HG02798 (cell line): ENCODE measurements around the gene EPG5.
A peak's percentile ranks its signal among the peaks of the same experiment; 100 is the strongest.
"Not testable (repeated sequence)": the region's sequence is repeated elsewhere in the genome, so short reads cannot be mapped to it uniquely, and the experiment has no call there.

Experiments
- ATAC-seq: cut with Tn5 transposase; IDR thresholded peaks from one replicate; pipeline ENCODE4 v1.9.1; 2021; ENCODE audit warnings: mild to moderate bottlenecking; ENCODE audit not compliant: unreplicated experiment, poor library complexity

The EPG5 gene, protein sequence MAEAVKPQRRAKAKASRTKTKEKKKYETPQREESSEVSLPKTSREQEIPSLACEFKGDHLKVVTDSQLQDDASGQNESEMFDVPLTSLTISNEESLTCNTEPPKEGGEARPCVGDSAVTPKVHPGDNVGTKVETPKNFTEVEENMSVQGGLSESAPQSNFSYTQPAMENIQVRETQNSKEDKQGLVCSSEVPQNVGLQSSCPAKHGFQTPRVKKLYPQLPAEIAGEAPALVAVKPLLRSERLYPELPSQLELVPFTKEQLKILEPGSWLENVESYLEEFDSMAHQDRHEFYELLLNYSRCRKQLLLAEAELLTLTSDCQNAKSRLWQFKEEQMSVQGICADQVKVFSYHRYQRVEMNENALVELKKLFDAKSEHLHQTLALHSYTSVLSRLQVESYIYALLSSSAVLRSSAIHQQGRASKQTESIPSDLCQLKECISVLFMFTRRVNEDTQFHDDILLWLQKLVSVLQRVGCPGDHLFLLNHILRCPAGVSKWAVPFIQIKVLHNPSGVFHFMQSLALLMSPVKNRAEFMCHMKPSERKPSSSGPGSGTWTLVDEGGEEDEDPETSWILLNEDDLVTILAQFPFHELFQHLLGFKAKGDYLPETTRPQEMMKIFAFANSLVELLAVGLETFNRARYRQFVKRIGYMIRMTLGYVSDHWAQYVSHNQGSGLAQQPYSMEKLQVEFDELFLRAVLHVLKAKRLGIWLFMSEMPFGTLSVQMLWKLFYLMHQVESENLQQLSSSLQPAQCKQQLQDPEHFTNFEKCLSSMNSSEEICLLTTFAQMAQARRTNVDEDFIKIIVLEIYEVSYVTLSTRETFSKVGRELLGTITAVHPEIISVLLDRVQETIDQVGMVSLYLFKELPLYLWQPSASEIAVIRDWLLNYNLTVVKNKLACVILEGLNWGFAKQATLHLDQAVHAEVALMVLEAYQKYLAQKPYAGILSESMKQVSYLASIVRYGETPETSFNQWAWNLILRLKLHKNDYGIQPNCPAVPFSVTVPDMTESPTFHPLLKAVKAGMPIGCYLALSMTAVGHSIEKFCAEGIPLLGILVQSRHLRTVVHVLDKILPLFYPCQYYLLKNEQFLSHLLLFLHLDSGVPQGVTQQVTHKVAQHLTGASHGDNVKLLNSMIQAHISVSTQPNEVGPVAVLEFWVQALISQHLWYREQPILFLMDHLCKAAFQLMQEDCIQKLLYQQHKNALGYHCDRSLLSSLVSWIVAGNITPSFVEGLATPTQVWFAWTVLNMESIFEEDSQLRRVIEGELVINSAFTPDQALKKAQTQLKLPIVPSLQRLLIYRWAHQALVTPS (N-terminal part only)

DNA sequence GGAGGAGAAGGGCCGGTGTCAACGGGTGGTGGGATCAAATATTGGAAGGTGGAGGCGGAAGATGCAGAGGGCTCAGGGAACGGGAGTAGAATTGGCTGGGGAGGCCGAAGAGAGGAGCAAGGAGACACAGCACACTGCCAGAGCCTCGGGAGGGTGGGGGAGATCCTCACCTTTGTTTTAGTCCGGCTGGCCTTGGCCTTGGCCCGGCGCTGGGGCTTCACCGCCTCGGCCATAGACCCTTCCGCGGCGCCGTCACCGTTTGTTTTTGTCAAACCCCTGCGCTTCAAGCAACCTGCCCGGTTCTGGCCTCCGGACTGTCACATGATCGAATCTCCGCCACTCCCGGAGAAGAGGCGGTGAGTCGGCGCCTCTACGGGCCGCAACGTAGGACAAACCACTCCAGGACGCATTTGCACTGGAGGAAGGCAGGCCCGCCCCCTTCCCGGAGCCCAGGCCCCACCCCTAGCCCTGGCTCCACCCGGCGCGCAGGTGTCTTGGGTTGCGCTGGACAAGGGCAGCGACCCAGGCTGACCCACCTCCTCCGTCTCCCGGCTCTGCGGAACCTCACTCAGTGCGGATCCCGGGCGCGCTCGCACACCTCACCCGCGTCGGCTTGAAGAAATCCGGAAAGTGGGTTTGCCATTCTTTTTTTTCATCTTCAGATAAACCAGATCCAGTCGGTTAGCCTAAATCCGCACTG, at the start of gene EPG5:
TSS of gene EPG5 (minus strand) at position 323 of the 700 bp plus-strand sequence. CDS start at position 233, 90 bp downstream.
- ATAC-seq: peak; percentile 98

DNA sequence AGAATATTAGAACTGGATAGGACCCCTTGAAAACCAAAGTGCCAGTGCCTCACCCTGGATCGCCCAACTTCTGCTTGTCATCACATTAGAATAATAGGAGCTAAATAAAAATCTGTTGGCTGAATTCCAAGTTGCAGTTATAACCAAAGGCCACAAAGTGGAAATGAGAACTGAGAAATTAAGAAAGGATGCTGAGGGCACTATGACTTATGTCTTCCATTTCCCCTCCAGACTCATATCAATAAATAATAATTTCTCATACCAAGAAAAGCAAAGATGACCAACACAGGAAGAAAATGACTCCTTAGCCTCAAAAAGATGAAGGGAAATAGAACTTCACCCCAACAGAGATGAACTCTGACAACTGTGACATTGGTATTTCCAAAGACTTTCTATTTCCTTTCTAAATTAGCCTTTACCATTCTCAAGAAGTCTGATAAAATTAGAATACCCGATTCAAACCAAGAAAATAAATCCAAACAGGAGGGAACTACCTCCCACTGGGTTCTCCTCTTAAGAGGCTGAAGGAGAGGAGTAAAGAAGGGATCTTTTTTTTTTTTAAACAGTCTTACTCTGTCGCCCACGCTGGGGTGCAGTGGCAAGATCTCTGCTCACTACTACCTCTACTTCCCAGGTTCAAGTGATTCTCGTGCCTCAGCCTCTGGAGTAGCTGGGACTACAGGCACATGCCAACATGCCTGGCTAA, 46.5 kb upstream of the EPG5 start:
- ATAC-seq: peak; percentile 39

DNA sequence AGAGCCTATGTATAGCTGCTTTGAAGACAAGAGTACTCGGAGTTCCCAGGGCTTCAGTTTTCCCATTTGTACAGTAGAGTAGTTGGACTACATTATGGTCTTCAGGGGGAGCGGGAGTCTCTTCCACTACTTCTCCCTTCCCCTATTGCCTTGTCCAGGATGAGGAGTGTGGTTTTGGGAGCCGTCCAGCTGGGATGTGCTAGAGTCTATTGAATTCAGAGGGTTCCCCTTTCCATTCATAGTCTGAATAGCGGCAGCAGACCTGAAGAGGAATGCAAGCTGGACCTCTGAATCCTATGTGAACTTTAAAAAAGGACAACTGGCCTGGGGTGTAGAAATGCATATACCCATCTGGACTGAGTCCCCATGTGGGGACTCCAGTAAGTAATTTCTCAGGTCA, 43.5 kb upstream of the EPG5 start:
- ATAC-seq: no peak

DNA sequence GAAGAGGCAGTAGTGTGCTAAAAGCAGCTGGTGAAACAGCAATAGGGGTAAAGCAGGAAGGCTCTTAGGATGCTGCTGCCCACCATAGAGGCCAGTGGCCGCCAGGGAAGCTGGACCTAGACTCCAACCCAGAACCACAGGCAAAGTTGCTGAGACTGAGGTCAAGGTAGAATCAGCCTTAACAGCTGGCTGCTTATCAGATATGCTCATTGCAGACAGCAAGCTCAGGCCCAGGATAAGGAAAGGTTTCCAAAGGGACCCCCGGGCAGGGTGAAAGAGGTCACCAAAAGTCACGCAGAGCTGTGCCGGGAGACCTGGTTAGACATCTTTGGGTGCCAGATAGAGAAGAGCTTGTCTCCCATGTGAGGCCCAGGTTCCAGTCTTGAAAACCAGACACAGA, 42.9 kb upstream of the EPG5 start:
- no peak for ATAC-seq

DNA sequence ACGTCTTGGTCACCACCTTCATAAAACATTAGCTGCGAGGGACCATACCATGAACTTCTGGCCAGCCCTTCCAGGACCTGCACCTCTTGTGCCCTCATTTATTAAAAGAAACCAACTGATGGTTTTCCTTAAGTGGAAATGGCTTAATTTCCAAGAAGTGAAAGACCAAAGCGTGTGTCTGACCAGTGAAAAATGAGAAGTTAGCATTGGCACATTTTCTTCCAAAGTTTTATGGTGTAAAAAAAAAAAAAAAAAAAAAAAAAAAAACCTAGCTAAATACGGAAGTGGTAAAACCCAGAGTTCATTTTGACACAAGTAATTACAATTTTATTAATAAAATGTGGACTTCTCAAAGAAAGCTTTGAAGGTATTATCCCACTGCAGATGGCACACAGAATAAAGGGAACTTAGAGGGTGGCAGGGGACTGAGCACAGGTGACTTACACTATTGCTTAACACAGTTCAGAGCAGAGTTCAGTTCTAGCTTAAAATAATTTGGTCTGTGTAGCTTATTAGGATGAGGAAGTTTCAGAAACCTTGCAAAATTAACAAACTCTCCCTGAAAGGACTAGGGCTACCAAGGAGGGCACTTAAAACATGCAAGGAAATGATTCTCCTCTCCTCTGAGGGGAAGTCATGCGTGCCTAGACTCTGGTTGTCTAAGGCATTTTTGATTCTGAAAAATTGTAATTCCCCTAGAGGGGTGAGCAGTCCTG, 42.2 kb upstream of the EPG5 start:
- ATAC-seq: no peak

DNA sequence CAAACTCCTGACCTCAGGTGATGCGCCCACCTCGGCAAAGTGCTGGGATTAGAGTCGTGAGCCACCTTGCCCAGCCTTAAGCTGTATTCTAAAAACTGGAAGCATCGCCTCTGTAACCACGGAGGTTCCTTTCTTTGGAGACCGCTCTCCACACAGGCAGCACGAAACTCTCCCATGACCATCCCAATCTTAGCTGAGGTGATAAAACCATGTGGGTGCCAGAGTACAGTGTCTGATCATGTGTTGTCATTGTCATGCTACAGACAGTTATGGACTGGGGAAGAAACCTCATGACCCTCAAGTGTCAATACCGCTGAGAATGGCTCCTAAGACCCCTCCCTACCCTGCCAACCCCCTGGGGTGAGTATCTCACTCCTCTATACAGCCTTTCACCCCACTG, 41.4 kb upstream of the EPG5 start:
- no peak for ATAC-seq

DNA sequence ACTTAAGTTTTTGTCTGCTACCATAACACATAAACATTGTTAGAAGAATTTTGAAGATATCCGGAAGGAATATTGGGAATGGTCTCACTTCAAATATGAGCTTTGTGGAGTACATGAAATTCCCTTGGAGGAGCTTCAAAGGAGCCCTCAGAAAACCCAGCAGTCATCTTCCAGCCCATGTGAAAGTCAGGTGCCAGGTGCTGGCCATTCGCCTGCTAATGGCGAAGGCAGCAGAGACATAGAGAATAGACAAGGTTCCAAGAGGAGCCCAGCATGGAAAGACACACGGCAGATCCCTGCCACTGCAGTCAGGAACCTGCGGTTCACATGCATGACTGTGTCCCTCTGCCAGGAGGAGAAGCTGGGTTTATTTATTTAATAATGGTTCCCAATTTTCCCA, 40.0 kb upstream of the EPG5 start:
- ATAC-seq: no peak

DNA sequence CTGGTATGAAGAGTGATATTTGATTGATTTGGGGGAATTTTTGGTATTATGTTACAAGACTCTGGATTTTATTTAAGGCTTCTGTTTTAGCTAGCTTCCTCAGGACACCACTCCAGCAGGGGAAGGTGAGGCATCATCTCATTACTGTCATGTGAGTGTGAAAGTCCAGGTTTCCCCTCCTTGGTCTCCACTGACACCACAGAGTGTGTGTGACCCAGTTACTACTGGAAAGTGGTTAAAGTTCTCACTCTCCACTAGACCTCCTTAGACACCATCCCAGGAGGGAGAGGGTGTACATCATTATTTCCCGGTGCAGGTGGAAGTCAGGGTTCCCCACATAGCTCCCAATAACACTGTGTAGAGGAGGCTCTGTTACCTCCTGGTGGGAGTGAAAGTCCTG, 35.8 kb upstream of the EPG5 start:
- no peak for ATAC-seq

DNA sequence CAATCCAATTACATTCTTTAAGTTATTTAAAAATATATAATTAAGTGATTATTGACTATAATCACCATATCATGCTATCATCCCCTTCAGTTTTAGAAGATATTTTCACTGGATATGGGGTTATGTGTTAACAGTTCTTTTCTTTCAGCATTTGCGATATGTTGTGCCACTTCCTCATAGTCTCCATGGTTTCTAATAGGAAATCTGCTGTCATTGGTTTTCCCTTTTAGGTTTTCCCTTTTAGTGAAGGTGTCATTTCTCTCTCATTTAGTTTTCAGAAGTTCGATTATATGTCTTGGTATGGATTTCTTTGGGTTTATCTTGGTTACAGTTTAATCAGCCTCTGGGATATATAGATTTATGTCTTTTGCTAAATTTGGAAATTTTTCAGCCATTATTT, 34.8 kb upstream of the EPG5 start:
- ATAC-seq: no peak

DNA sequence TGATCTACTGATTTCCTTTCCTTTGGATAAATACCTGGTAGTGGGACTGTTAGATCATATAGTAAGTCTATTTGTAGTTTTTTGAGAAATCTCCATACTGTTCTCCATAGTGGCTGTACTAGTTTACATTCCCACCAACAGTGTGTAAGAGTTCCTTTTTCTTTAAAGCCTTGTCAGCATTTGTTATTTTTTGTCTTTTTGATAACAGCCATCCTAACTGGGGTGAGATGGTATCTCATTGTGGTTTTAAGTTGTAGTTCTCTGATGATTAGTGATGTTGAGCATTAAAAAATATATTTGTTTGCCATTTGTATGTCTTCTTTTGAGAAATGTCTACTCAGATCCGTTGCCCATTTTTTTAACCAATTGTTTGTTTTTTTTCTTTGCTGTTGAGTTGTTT, 33.9 kb upstream of the EPG5 start:
- ATAC-seq: no peak

DNA sequence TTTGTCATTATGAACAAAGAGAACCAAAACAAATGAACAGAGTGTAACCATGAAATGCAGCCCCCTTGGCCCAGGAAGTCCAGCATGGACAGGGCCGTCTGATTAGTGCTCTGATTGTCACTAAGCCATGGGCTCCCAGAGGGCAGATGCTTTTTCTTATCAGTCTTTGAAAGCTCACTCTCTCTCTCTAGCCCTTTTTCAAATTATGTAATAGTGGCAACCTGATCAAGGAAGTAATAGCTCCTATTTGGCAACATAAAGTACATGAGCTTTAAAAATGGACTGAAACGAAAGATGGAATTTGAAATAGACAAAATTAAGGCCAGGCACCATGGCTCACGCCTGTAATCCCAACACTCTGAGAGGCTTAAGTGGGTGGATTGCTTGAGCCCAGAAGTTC, 32.4 kb upstream of the EPG5 start:
- ATAC-seq: no peak

DNA sequence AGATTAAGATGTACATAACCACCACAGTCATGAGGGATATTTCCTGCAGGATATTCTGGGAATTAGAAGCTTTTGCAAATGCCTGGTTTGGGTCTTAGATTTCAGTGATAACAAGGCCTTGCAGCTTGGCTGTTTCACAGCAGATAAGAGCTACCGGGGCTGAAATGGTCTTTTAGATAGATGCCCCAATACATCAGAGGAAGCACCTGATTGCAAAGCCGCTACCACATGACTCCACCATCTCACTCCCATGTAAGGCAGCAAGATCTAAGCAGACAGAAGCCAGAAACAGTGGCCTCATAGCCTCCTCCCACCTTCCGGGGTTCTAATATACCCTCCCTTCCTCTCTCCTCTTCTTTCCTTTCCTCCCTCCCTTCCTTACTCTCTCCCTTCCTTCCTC, 31.1 kb upstream of the EPG5 start:
- no peak for ATAC-seq

DNA sequence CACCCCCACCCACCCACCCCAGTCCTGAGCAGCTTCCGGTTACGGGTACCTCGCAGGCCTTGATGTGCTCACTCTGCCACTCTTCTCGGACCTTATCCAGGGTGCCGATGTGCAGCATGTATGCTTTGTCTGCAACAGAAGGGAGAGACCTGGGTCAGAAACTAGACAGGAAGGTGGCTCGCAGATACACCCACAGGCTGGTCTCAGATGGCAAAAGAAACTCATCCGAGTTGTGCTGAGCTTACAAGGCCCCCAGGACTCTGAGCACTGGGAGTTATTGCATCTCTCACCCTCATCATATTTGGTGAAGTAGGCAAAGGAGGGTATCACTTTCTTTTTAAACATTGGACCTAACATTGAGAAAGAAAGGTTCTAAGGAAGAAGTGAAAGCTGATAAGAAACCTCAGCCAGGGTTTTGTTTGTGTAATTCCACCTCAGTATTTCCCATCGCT, 30.6 kb upstream of the EPG5 start:
- no peak for ATAC-seq

DNA sequence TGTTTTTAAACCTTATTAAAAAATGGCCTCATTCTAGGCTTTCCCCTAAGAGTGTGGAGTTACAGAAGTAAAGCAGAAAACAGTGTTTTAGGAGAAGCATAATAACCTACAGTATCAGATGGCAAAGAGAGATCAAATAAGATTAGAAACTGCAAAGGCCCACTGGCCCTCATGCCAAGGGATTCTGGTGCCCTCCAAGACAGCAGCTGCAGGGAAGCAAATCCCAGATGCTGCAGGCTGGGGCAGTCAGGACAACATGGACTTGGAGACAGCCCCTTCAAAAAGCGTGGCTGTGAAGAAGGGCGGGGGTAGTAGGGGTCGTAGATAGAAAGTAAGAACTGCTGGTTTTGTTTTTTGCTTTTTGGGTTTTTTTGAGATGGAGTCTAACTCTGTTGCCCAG, 28.3 kb upstream of the EPG5 start:
- no peak for ATAC-seq

DNA sequence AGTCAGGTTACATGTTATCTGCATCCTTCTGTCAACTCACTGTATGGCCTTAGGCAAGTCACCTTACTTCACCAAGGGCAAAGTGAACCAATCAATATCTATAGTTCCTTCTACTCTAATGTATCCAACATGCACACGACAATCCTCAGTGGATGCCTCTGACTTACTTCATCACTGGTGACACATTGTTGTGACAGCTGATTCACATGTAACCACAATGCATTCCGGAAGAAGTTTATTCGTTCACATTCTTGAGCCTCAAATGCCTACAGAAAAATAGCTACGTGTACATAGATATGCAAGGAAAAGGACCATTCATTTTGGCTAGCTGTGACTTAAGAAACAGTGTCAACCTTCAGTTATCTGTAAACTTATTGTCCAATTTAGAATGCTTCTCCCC, 26.3 kb upstream of the EPG5 start:
- ATAC-seq: no peak

DNA sequence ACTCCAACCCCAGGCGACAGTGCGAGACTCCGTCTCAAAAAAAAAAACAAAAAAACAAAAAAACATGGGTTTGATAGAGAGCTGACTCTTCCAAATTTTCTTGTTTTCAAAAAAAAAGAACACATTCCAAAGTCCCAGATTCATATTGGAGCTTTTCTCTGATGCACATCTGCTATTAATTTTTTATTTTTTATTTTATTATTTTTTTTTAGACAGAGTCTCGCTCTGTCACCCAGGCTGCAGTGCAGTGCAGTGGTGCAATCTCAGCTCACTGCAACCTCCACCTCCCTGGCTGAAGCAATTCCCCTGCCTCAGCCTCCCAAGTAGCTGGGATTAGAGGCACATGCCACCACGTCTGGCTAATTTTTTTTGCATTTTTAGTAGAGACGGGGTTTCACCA, 25.4 kb upstream of the EPG5 start:
- not testable (repeated sequence) for ATAC-seq

DNA sequence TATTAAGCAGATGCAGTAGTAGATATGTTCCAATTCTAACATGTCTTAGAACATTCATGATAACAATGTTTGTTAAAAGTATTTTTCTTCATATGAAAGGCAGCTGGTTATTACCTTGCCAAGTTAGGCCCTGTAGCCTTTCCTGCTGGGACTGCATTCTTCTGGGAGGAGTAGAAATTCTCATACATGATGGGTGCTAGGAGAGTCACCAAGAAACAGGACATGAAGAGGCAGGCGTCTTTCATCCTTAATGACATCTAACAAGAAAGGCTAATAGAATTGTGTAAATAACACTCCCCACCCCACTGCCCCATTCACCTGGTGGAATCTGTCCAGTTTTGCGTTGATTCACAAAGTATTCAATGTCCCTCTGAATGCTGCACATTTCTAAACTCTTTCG, 24.7 kb upstream of the EPG5 start:
- no peak for ATAC-seq

DNA sequence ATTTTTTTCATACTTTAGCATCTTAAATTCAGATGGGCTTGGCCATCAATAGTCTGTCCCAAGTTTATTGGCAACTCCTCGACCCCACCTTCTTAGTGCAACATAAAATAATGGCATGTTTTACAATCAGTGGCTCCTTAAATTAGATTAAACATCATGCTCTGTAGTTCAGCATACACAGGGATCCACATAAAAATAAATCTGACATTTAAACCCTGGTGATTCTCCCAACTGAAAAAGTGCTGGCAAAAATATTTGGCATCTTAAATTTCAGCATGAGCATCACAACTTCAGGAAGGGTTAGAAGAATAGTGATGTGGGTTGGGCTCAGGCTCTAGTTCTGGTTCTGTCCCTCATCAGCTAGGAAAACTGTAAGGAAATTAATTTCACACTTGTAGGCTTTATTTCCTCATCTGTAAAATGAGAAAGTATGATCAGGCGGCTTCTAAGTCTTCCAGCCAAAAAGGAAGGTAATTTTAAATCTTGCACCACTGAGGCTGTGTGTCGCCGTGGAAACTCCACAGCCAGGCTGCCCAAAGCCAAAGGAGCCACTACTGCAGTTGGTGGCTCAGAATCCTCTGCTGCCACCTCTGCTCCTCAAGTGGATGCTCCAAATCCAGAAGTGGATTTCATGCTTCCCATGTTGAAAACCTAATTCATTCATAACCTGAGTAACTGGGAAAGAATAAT, 17.6 kb upstream of the EPG5 start:
- ATAC-seq: no peak
